A673 (cell line): ENCODE data around the gene LCMT1.

Experiments
- EZH2 ChIP-seq: fragments of 200-600 bp; sonication (generic); IDR thresholded peaks from 2 replicates; pipeline ENCODE4 v1.6.1; 2017; ENCODE audit warnings: borderline replicate concordance, low read depth, mild to moderate bottlenecking, mixed read lengths, antibody characterized with exemption, low read length; ENCODE audit not compliant: poor library complexity, severe bottlenecking
- TF ChIP-seq, protein P1 (sequence below): fragments of 300-800, 200-600 bp; sonication (generic); conservative IDR thresholded peaks from 2 replicates; pipeline ENCODE4 v1.5.1; 2017; ENCODE audit warnings: low read depth, mild to moderate bottlenecking, antibody characterized with exemption, low read length, moderate library complexity, mixed read lengths

DNA sequence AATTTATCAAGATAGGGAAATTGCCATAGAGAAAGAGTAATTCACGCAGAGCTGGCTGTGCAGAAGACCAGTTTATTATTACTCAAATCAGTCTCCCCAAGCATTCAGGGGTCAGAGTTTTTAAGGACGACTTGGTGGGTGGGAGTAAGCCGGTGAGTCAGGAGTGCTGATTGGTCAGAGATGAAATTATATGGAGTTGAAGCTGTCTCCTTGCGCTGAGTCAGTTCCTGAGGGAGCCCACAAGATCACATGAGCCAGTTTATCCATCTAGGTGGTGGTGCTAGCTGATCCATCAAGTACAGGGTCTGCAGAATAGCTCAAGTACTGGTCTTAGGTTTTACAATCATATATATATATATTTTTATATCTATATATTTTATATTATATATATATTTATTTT is 99.2 kb downstream of the LCMT1 start:
- TF ChIP-seq, protein P1, sequence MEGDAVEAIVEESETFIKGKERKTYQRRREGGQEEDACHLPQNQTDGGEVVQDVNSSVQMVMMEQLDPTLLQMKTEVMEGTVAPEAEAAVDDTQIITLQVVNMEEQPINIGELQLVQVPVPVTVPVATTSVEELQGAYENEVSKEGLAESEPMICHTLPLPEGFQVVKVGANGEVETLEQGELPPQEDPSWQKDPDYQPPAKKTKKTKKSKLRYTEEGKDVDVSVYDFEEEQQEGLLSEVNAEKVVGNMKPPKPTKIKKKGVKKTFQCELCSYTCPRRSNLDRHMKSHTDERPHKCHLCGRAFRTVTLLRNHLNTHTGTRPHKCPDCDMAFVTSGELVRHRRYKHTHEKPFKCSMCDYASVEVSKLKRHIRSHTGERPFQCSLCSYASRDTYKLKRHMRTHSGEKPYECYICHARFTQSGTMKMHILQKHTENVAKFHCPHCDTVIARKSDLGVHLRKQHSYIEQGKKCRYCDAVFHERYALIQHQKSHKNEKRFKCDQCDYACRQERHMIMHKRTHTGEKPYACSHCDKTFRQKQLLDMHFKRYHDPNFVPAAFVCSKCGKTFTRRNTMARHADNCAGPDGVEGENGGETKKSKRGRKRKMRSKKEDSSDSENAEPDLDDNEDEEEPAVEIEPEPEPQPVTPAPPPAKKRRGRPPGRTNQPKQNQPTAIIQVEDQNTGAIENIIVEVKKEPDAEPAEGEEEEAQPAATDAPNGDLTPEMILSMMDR, result no peak
- TF ChIP-seq EZH2, result no peak
